ENCODE measurements around the gene FRZB.
"Not testable (repeated sequence)": the region's sequence is repeated elsewhere in the genome, so short reads cannot be mapped to it uniquely, and the experiment has no call there.

Gene FRZB

GRCh38 chr2:182890773-182891378 is 24.4 kb upstream of the FRZB start:
- no peak for TF ChIP-seq CTCF (IDR thresholded peaks at IDR 0.05; ENCODE audit: insufficient read depth, missing control alignments)
- FAIRE-seq: peak; percentile 82
- DNase-seq (ENCODE audit: insufficient read length, low spot score): no peak

GRCh38 chr2:182890305-182890704 is 23.9 kb upstream of the FRZB start:
- no peak for DNase-seq (ENCODE audit: insufficient read length, low spot score)
- no peak for FAIRE-seq
- TF ChIP-seq CTCF (IDR thresholded peaks at IDR 0.05; ENCODE audit: insufficient read depth, missing control alignments): no peak

GRCh38 chr2:182887753-182888415 is 21.4 kb upstream of the FRZB start:
- DNase-seq (ENCODE audit: insufficient read length, low spot score) (no peak), FAIRE-seq (no peak)
- TF ChIP-seq CTCF (IDR thresholded peaks at IDR 0.05; ENCODE audit: insufficient read depth, missing control alignments): no peak

- TF ChIP-seq CTCF (IDR thresholded peaks at IDR 0.05; ENCODE audit: insufficient read depth, missing control alignments): no peak
- no peak for FAIRE-seq
- DNase-seq (ENCODE audit: insufficient read length, low spot score): no peak
Observed at GRCh38 chr2:182887093-182887492, 20.7 kb upstream of the FRZB start.

GRCh38 chr2:182885771-182886170 is 19.3 kb upstream of the FRZB start:
- TF ChIP-seq CTCF (IDR thresholded peaks at IDR 0.05; ENCODE audit: insufficient read depth, missing control alignments): no peak
- FAIRE-seq (no peak), DNase-seq (ENCODE audit: insufficient read length, low spot score) (no peak)

GRCh38 chr2:182883451-182883850 is 17.0 kb upstream of the FRZB start:
- no peak for TF ChIP-seq CTCF (IDR thresholded peaks at IDR 0.05; ENCODE audit: insufficient read depth, missing control alignments)
- DNase-seq (ENCODE audit: insufficient read length, low spot score) (no peak), FAIRE-seq (no peak)

- not testable (repeated sequence) for FAIRE-seq; DNase-seq (ENCODE audit: insufficient read length, low spot score)
Observed at GRCh38 chr2:182880100-182880499, 13.7 kb upstream of the FRZB start.

GRCh38 chr2:182876653-182877052 is 10.2 kb upstream of the FRZB start:
- not testable (repeated sequence) for DNase-seq (ENCODE audit: insufficient read length, low spot score); FAIRE-seq
